Measurements from ENCODE around the gene N4BP3.
"Not testable (repeated sequence)": the region's sequence is repeated elsewhere in the genome, so short reads cannot be mapped to it uniquely, and the experiment has no call there.

N4BP3 gene

GRCh38 chr5:178123094-178123965 lies 10.0 kb downstream of the N4BP3 start:
- DNase-seq (ENCODE audit: low read depth): no peak

GRCh38 chr5:178123966-178124925 lies 10.9 kb downstream of the N4BP3 start:
- DNase-seq (ENCODE audit: low read depth): no peak

- DNase-seq (ENCODE audit: low read depth): no peak
Observed at GRCh38 chr5:178125253-178125906, 12.0 kb downstream of the N4BP3 start.

GRCh38 chr5:178126556-178126955 lies 13.2 kb downstream of the N4BP3 start:
- no peak for DNase-seq (ENCODE audit: low read depth)

GRCh38 chr5:178127300-178128009 lies 14.1 kb downstream of the N4BP3 start:
- DNase-seq (ENCODE audit: low read depth): not testable (repeated sequence)

- DNase-seq (ENCODE audit: low read depth): no peak
Observed at GRCh38 chr5:178129296-178129695, 16.0 kb downstream of the N4BP3 start.

GRCh38 chr5:178130234-178130575 lies 16.9 kb downstream of the N4BP3 start:
- not testable (repeated sequence) for DNase-seq (ENCODE audit: low read depth)

GRCh38 chr5:178130576-178131445 lies 17.5 kb downstream of the N4BP3 start, which contains the start of gene RMND5B:
RMND5B (plus strand) TSS chr5:178131014; CDS start chr5:178138120, 7,106 bp downstream.
- no peak for DNase-seq (ENCODE audit: low read depth)

- DNase-seq (ENCODE audit: low read depth): no peak
Observed at GRCh38 chr5:178131446-178131996, 18.2 kb downstream of the N4BP3 start.

GRCh38 chr5:178136990-178137389 lies 23.7 kb downstream of the N4BP3 start:
- no peak for DNase-seq (ENCODE audit: low read depth)

GRCh38 chr5:178137991-178138390 lies 24.7 kb downstream of the N4BP3 start:
- no peak for DNase-seq (ENCODE audit: low read depth)

- no peak for DNase-seq (ENCODE audit: low read depth)
Observed at GRCh38 chr5:178141550-178141949, 28.2 kb downstream of the N4BP3 start.

GRCh38 chr5:178142642-178143041 lies 29.3 kb downstream of the N4BP3 start:
- no peak for DNase-seq (ENCODE audit: low read depth)

- no peak for DNase-seq (ENCODE audit: low read depth)
Observed at GRCh38 chr5:178143246-178143645, 29.9 kb downstream of the N4BP3 start.

GRCh38 chr5:178143901-178144300 lies 30.6 kb downstream of the N4BP3 start:
- DNase-seq (ENCODE audit: low read depth): no peak

GRCh38 chr5:178145965-178146820 lies 32.9 kb downstream of the N4BP3 start:
- DNase-seq (ENCODE audit: low read depth): no peak

GRCh38 chr5:178147406-178147805 lies 34.1 kb downstream of the N4BP3 start:
- DNase-seq (ENCODE audit: low read depth): no peak

GRCh38 chr5:178149199-178149932 lies 36.0 kb downstream of the N4BP3 start:
- DNase-seq (ENCODE audit: low read depth): no peak
